Measurements from ENCODE around the gene IL17F. TPM values are rescaled to one million over a fixed set of nuclear protein-coding genes. Genes with fewer than 3 reads are reported as not detected.
"Not testable (repeated sequence)": the region's sequence is repeated elsewhere in the genome, so short reads cannot be mapped to it uniquely, and the experiment has no call there.

Gene IL17F
- polyA plus RNA-seq, 1 donor (not counting 4 experiments of a cell fraction or from before 2014, with no cell fraction given) = not detected

- Histone ChIP-seq H3K27me3 (ENCODE audit: control insufficient read depth, extremely low read depth, insufficient read depth, low read length) (no peaks in the 10 kb centered on the region), H3K36me3 (ENCODE audit: control insufficient read depth in 2 of 2, extremely low read depth in 1 of 2, insufficient read depth in 2 of 2, low read length in 2 of 2) (no peaks in the 10 kb centered on the region), H4K20me1 (ENCODE audit: control insufficient read depth, extremely low read depth, insufficient read depth, low read length) (no peaks in the 10 kb centered on the region), H3K4me3 (ENCODE audit: control insufficient read depth in 2 of 3, extremely low read depth in 1 of 3, insufficient read depth in 2 of 3, low read depth in 1 of 3, low read length in 3 of 3) (no peak overlapping the region), H3K9me3 (ENCODE audit: control insufficient read depth, low read depth, low read length) (no peaks in the 10 kb centered on the region), H3K27ac (ENCODE audit: control insufficient read depth, insufficient read depth, low read length) (no peak overlapping the region), H3K9me1 (ENCODE audit: control insufficient read depth, extremely low read depth, insufficient read depth, low read length) (no peaks in the 10 kb centered on the region), H3K79me2 (ENCODE audit: control insufficient read depth, insufficient read depth, low read length) (no peaks in the 10 kb centered on the region), H3K9ac (ENCODE audit: control insufficient read depth, extremely low read depth, insufficient read depth, low read length) (no peak overlapping the region), H2AFZ (ENCODE audit: control insufficient read depth, low read length) (no peak overlapping the region), H3K4me1 (ENCODE audit: control insufficient read depth, extremely low read depth, insufficient read depth, low read length) (no peaks in the 10 kb centered on the region), H3K4me2 (ENCODE audit: control insufficient read depth, extremely low read depth, insufficient read depth, low read depth, low read length) (no peak overlapping the region)
- DNase-seq (ENCODE audit: low read depth, low spot score) = no peak
- dilution Hi-C loops (cut with MboI; ENCODE audit: extremely low pct_ligation_motif_present, low sequenced_read_pairs) = no loop called here
- TF ChIP-seq CTCF (optimal IDR thresholded peaks at IDR 0.05 in 1 of 3, IDR thresholded peaks at IDR 0.05 in 1 of 3, conservative IDR thresholded peaks at IDR 0.05 in 1 of 3; ENCODE audit: extremely low read depth in 1 of 3, insufficient read depth in 2 of 3, low read length in 3 of 3) (no peak), EZH2 (IDR thresholded peaks at IDR 0.05; ENCODE audit: low read length) (no peak)
- no peak for FAIRE-seq
These were observed 42.8 kb downstream of the IL17F start for GRCh38 chr6:52201493-52201892.

- no peak for FAIRE-seq
- dilution Hi-C loops (cut with MboI; ENCODE audit: extremely low pct_ligation_motif_present, low sequenced_read_pairs) = no loop called here
These were observed 43.3 kb downstream of the IL17F start for GRCh38 chr6:52201046-52201445.

GRCh38 chr6:52200088-52200487 lies 44.2 kb downstream of the IL17F start:
- not testable (repeated sequence) for H2AFZ ChIP-seq (ENCODE audit: control insufficient read depth, low read length)

More at GRCh38 chr6:52201046-52201445, 43.3 kb downstream of the IL17F start:
- H4K20me1 ChIP-seq (ENCODE audit: control insufficient read depth, extremely low read depth, insufficient read depth, low read length) = no peaks in the 10 kb centered on the region
- no peaks in the 10 kb centered on the region for H3K4me1 ChIP-seq (ENCODE audit: control insufficient read depth, extremely low read depth, insufficient read depth, low read length)
- no peak overlapping the region for H3K4me3 ChIP-seq (ENCODE audit: control insufficient read depth in 2 of 3, extremely low read depth in 1 of 3, insufficient read depth in 2 of 3, low read depth in 1 of 3, low read length in 3 of 3)
- H3K9me1 ChIP-seq (ENCODE audit: control insufficient read depth, extremely low read depth, insufficient read depth, low read length) = no peaks in the 10 kb centered on the region
- no peak for DNase-seq (ENCODE audit: low read depth, low spot score)
- no peak overlapping the region for H2AFZ ChIP-seq (ENCODE audit: control insufficient read depth, low read length)
- no peaks in the 10 kb centered on the region for H3K79me2 ChIP-seq (ENCODE audit: control insufficient read depth, insufficient read depth, low read length)
- H3K9ac ChIP-seq (ENCODE audit: control insufficient read depth, extremely low read depth, insufficient read depth, low read length) = no peak overlapping the region
- H3K27me3 ChIP-seq (ENCODE audit: control insufficient read depth, extremely low read depth, insufficient read depth, low read length) = no peaks in the 10 kb centered on the region
- no peak for TF ChIP-seq CTCF (optimal IDR thresholded peaks at IDR 0.05 in 1 of 3, IDR thresholded peaks at IDR 0.05 in 1 of 3, conservative IDR thresholded peaks at IDR 0.05 in 1 of 3; ENCODE audit: extremely low read depth in 1 of 3, insufficient read depth in 2 of 3, low read length in 3 of 3)
- TF ChIP-seq EZH2 (IDR thresholded peaks at IDR 0.05; ENCODE audit: low read length) = no peak
- H3K27ac ChIP-seq (ENCODE audit: control insufficient read depth, insufficient read depth, low read length) = no peak overlapping the region
- H3K4me2 ChIP-seq (ENCODE audit: control insufficient read depth, extremely low read depth, insufficient read depth, low read depth, low read length) = no peak overlapping the region
- H3K36me3 ChIP-seq (ENCODE audit: control insufficient read depth in 2 of 2, extremely low read depth in 1 of 2, insufficient read depth in 2 of 2, low read length in 2 of 2) = no peaks in the 10 kb centered on the region
- no peaks in the 10 kb centered on the region for H3K9me3 ChIP-seq (ENCODE audit: control insufficient read depth, low read depth, low read length)

More at GRCh38 chr6:52200088-52200487, 44.2 kb downstream of the IL17F start:
- H3K79me2 ChIP-seq (ENCODE audit: control insufficient read depth, insufficient read depth, low read length); H3K9me1 ChIP-seq (ENCODE audit: control insufficient read depth, extremely low read depth, insufficient read depth, low read length); H3K4me2 ChIP-seq (ENCODE audit: control insufficient read depth, extremely low read depth, insufficient read depth, low read depth, low read length); H3K36me3 ChIP-seq (ENCODE audit: control insufficient read depth in 2 of 2, extremely low read depth in 1 of 2, insufficient read depth in 2 of 2, low read length in 2 of 2); H3K27me3 ChIP-seq (ENCODE audit: control insufficient read depth, extremely low read depth, insufficient read depth, low read length); DNase-seq (ENCODE audit: low read depth, low spot score); dilution Hi-C loops (cut with MboI; ENCODE audit: extremely low pct_ligation_motif_present, low sequenced_read_pairs); FAIRE-seq; H4K20me1 ChIP-seq (ENCODE audit: control insufficient read depth, extremely low read depth, insufficient read depth, low read length); H3K9ac ChIP-seq (ENCODE audit: control insufficient read depth, extremely low read depth, insufficient read depth, low read length); H3K4me1 ChIP-seq (ENCODE audit: control insufficient read depth, extremely low read depth, insufficient read depth, low read length); H3K27ac ChIP-seq (ENCODE audit: control insufficient read depth, insufficient read depth, low read length); H3K4me3 ChIP-seq (ENCODE audit: control insufficient read depth in 2 of 3, extremely low read depth in 1 of 3, insufficient read depth in 2 of 3, low read depth in 1 of 3, low read length in 3 of 3); H3K9me3 ChIP-seq (ENCODE audit: control insufficient read depth, low read depth, low read length): not testable (repeated sequence)
